GM23248 (cell line): ENCODE results near the gene LRRC55.

Experiments
- EZH2 ChIP-seq: fragments of 200-600 bp; sonication (generic); IDR thresholded peaks from 2 replicates; pipeline ENCODE4 v1.6.1; 2018; ENCODE audit warnings: antibody characterized with exemption, mild to moderate bottlenecking; ENCODE audit not compliant: insufficient read depth, poor library complexity, severe bottlenecking
- EZH2phosphoT487 ChIP-seq: fragments of 200-600 bp; sonication (generic); IDR thresholded peaks from 2 replicates; pipeline ENCODE4 v1.6.1; 2018; ENCODE audit warnings: antibody characterized with exemption, moderate library complexity, mild to moderate bottlenecking, low read depth; ENCODE audit not compliant: insufficient read depth

DNA sequence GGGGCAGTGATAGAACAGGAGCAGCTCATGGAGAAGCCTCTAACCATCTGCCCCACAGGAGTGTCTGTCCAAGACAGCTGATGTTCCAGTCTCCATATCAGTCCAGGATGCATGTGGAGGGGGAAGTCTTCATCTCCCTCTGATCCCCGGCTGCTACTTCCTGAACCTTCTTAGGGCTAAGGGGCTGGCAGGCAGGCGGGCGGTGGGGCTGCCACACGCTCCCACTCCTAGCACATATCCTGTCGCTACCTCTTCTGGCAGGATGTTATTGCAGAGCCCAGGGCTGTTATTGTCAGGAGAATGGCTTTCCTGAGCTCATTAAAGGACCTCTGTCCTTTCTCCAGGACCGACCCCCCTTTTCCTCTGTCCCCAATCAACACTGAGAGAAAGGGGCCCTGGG is 25.4 kb downstream of the LRRC55 start:
- no peak for TF ChIP-seq EZH2
- TF ChIP-seq EZH2phosphoT487 = no peak
